Panc1 (cell line): ENCODE data around the gene RNF212. TPM values are rescaled to one million over a fixed set of nuclear protein-coding genes. Genes with fewer than 3 reads are reported as not detected.

Experiments used
- ATAC-seq: fragments of 200-7000 bp; cut with Tn5 transposase; 2 replicates; pipeline ENCODE4 v1.9.1; 2020; ENCODE audit warnings: mild to moderate bottlenecking, moderate library complexity
- BruUV-seq: library from RNA; stranded (reverse); fragments of 400-500 nt; replicated peaks from 2 replicates; lab custom pipeline; 2021; lab: Mats Ljungman, UMichigan
- CTCF ChIA-PET: fragments of 300-600 bp; sonication (Branson Sonifier 250); formaldehyde crosslinking; loops from one replicate; lab custom pipeline; 2022; ENCODE audit warnings: antibody characterized with exemption; lab: Charles Lee
- POLR2A ChIA-PET: fragments of 300-600 bp; sonication (Branson Sonifier 250); formaldehyde crosslinking; loops from one replicate; lab custom pipeline; 2022; ENCODE audit warnings: antibody characterized with exemption; lab: Charles Lee
- DNase-seq: peaks from one replicate; pipeline ENCODE4 v3.0.0-alpha.2; 2010; ENCODE audit warnings: low read depth, low spot score
- H3K27ac ChIP-seq: 2 replicates; pipeline ENCODE4 v1.5.1; 2011; ENCODE audit warnings: mild to moderate bottlenecking, low read length, inconsistent platforms
- H3K27me3 ChIP-seq: fragments of 200-500 bp; sonication (Bioruptor generic); 2 replicates; pipeline ENCODE4 v1.6.0; 2014; ENCODE audit warnings: low read length, inconsistent platforms; ENCODE audit not compliant: control insufficient read depth, insufficient read depth
- H3K36me3 ChIP-seq: fragments of 200-500 bp; sonication (Bioruptor generic); 2 replicates; pipeline ENCODE4 v1.5.1; 2014; ENCODE audit warnings: inconsistent platforms, mild to moderate bottlenecking, low read length, moderate library complexity; ENCODE audit not compliant: control insufficient read depth, insufficient read depth
- H3K4me1 ChIP-seq: 2 replicates; pipeline ENCODE4 v1.5.1; 2011; ENCODE audit warnings: inconsistent platforms, mild to moderate bottlenecking, low read length, moderate library complexity; ENCODE audit not compliant: control insufficient read depth, insufficient read depth
- H3K4me3 ChIP-seq, 2 experiments: 2 replicates each; pipeline ENCODE4 v1.5.1; 2011 to 2012; ENCODE audit warnings: low read depth in 2 of 2, low read length in 2 of 2, mild to moderate bottlenecking in 2 of 2, inconsistent platforms in 1 of 2, moderate library complexity in 1 of 2
- H3K9me3 ChIP-seq: fragments of 200-500 bp; sonication (Bioruptor generic); 2 replicates; pipeline ENCODE4 v1.5.1; 2014; ENCODE audit warnings: low read depth, mild to moderate bottlenecking, inconsistent platforms, low read length, moderate library complexity; ENCODE audit not compliant: control insufficient read depth, insufficient read depth
- POLR2AphosphoS5 ChIP-seq: IDR thresholded peaks from 2 replicates; pipeline ENCODE4 v1.6.1; 2012; ENCODE audit warnings: mild to moderate bottlenecking, low read depth, low read length, moderate library complexity
- SIN3A ChIP-seq: IDR thresholded peaks from 2 replicates; pipeline ENCODE4 v1.6.1; 2012; ENCODE audit warnings: low read depth, mild to moderate bottlenecking, low read length, moderate library complexity, borderline replicate concordance; ENCODE audit not compliant: insufficient read depth
- TCF7L2 ChIP-seq: IDR thresholded peaks from 2 replicates; pipeline ENCODE4 v1.6.1; 2011; ENCODE audit warnings: mild to moderate bottlenecking, low read depth, low read length, inconsistent platforms
- in situ Hi-C: cut with HindIII; loops from 2 replicates; pipeline ENCODE4 v1.10.0; 2016; ENCODE audit warnings: low sequenced_read_pairs, low pct_unique_long_range_greater_than_20kb
- intact Hi-C: fragments of 100-400 bp; cut with micrococcal nuclease; formaldehyde crosslinking; loops from one replicate; pipeline ENCODE4 v1.10.0; 2022; ENCODE audit not compliant: unreplicated experiment
- total RNA-seq: library from RNA; stranded (reverse); gene quantifications from one replicate; pipeline ENCODE4 v1.2.1, GENCODE V29; 2021; ENCODE audit not compliant: unreplicated experiment
- TF ChIP-seq, protein P1 (sequence below): fragments of 450-650 bp; IDR thresholded peaks from 2 replicates; pipeline ENCODE4 v1.5.1; 2017; ENCODE audit warnings: mild to moderate bottlenecking
- TF ChIP-seq, protein P2 (sequence below), 2 experiments: IDR thresholded peaks; 2 replicates each; pipeline ENCODE4 v1.6.1; 2011 to 2012; ENCODE audit warnings: low read depth in 2 of 2, control low read depth in 1 of 2, low read length in 1 of 2, mild to moderate bottlenecking in 1 of 2, moderate library complexity in 1 of 2; ENCODE audit not compliant: insufficient read depth in 1 of 2

Gene RNF212
- total RNA-seq, 1 experiment from 2014 or later: not detected

DNA sequence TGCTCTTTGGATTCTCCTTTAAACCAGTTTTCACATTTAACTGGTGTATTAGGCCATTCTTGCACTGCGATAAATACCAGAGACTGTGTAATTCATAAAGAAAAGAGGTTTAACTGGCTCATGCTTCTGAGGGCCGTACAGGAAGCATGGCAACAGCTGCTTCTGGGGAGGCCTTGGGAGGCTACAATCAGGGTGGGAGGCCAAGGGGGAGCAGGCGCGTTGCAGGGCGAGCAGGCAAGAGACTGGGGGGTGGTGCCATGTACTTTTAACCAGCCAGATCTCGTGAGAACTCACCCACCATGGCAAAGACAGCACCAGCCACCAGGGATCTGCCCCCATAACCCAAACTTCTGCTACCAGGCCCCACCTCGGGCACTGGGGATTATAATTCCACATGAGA, 38.1 kb downstream of the RNF212 start:
- CTCF ChIA-PET: no interaction called here
- Histone ChIP-seq H3K27me3 (no peaks in the 10 kb centered on the region), H3K4me3 (no peak overlapping the region), H3K27ac (no peak overlapping the region), H3K4me1 (no peaks in the 10 kb centered on the region), H3K9me3 (peaks cover 4% of the 10 kb centered on the region; the same call in 1 of the 2 replicates), H3K36me3 (no peaks in the 10 kb centered on the region)
- no peak for TF ChIP-seq TCF7L2
- TF ChIP-seq, protein P1, sequence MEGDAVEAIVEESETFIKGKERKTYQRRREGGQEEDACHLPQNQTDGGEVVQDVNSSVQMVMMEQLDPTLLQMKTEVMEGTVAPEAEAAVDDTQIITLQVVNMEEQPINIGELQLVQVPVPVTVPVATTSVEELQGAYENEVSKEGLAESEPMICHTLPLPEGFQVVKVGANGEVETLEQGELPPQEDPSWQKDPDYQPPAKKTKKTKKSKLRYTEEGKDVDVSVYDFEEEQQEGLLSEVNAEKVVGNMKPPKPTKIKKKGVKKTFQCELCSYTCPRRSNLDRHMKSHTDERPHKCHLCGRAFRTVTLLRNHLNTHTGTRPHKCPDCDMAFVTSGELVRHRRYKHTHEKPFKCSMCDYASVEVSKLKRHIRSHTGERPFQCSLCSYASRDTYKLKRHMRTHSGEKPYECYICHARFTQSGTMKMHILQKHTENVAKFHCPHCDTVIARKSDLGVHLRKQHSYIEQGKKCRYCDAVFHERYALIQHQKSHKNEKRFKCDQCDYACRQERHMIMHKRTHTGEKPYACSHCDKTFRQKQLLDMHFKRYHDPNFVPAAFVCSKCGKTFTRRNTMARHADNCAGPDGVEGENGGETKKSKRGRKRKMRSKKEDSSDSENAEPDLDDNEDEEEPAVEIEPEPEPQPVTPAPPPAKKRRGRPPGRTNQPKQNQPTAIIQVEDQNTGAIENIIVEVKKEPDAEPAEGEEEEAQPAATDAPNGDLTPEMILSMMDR: no peak
- no peak for TF ChIP-seq POLR2AphosphoS5
- TF ChIP-seq SIN3A: no peak
- TF ChIP-seq, protein P2, sequence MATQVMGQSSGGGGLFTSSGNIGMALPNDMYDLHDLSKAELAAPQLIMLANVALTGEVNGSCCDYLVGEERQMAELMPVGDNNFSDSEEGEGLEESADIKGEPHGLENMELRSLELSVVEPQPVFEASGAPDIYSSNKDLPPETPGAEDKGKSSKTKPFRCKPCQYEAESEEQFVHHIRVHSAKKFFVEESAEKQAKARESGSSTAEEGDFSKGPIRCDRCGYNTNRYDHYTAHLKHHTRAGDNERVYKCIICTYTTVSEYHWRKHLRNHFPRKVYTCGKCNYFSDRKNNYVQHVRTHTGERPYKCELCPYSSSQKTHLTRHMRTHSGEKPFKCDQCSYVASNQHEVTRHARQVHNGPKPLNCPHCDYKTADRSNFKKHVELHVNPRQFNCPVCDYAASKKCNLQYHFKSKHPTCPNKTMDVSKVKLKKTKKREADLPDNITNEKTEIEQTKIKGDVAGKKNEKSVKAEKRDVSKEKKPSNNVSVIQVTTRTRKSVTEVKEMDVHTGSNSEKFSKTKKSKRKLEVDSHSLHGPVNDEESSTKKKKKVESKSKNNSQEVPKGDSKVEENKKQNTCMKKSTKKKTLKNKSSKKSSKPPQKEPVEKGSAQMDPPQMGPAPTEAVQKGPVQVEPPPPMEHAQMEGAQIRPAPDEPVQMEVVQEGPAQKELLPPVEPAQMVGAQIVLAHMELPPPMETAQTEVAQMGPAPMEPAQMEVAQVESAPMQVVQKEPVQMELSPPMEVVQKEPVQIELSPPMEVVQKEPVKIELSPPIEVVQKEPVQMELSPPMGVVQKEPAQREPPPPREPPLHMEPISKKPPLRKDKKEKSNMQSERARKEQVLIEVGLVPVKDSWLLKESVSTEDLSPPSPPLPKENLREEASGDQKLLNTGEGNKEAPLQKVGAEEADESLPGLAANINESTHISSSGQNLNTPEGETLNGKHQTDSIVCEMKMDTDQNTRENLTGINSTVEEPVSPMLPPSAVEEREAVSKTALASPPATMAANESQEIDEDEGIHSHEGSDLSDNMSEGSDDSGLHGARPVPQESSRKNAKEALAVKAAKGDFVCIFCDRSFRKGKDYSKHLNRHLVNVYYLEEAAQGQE (IDR thresholded peaks at IDR 0.05; ENCODE audit: insufficient read depth in 1 of 2, low read depth in 2 of 2, low read length in 1 of 2): no peak
- DNase-seq: no peak
- BruUV-seq: no TSS peak
- in situ Hi-C loops (no loop called here), intact Hi-C loops (no loop called here)
- POLR2A ChIA-PET: no interaction called here
- ATAC-seq: no peak

DNA sequence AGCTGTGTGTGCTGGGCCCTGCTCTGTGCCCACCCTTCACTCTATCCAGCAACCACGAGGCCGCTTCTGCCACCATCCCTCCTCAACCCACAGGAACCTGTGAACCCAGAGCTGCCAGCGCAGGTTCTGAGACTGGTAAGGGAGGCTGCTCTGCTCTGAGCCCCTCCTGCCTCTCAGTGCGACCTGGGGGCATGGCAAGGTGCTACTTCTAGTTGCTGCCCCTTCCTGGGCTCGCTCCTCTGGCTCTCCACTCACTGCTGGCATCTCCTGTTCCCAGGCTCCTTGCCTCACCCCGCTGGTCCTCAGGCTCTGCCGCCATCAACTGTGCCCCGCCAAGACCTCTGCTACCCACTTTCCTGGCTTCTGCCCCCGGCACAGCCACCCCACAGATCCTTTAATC, 39.3 kb downstream of the RNF212 start:
- Histone ChIP-seq H3K4me1 (no peaks in the 10 kb centered on the region), H3K27ac (no peak overlapping the region), H3K36me3 (no peaks in the 10 kb centered on the region), H3K4me3 (no peak overlapping the region), H3K9me3 (peaks cover 4% of the 10 kb centered on the region; the same call in 1 of the 2 replicates), H3K27me3 (no peaks in the 10 kb centered on the region)
- CTCF ChIA-PET: no interaction called here
- ATAC-seq: no peak
- POLR2A ChIA-PET: no interaction called here
- TF ChIP-seq POLR2AphosphoS5 (no peak), SIN3A (no peak)
- TF ChIP-seq, protein P1: no peak
- TF ChIP-seq, protein P2 (IDR thresholded peaks at IDR 0.05; ENCODE audit: insufficient read depth in 1 of 2, low read depth in 2 of 2, low read length in 1 of 2): no peak
- BruUV-seq: no TSS peak
- in situ Hi-C loops (no loop called here), intact Hi-C loops (no loop called here)
- DNase-seq: no peak
